Measurements from ENCODE around the gene WWOX. TPM values are rescaled to one million over a fixed set of nuclear protein-coding genes. Genes with fewer than 3 reads are reported as not detected.
A peak's percentile ranks its signal among the peaks of the same experiment; 100 is the strongest.

Gene WWOX
- total RNA-seq, 2 donors from 2014 or later, result 12.6 to 17.2 TPM

- Mint-ChIP-seq H3K36me3 (no peaks in the 10 kb centered on the region), H3K9me3 (peaks cover 5 to 7% of the 10 kb centered on the region in 2 donors), H3K27ac (no peak overlapping the region)
- ATAC-seq (peak; percentile 41 to 66), DNase-seq (ENCODE audit: low spot score in 2 of 2) (no peak)
These were observed 858.1 kb downstream of the WWOX start for GRCh38 chr16:78957317-78958100.

- DNase-seq (ENCODE audit: low spot score in 2 of 2), result no peak
- no peak for ATAC-seq
- Mint-ChIP-seq H3K9me3 (peaks cover 7 to 12% of the 10 kb centered on the region in 2 donors), H3K36me3 (peaks cover 8 to 9% of the 10 kb centered on the region in 2 donors), H3K27ac (no peak overlapping the region)
These were observed 862.0 kb downstream of the WWOX start for GRCh38 chr16:78961464-78961863.

- peak; percentile 56 to 95 for ATAC-seq
- H3K27ac Mint-ChIP-seq, result no peak overlapping the region
- H3K36me3 Mint-ChIP-seq, result peaks cover 8 to 9% of the 10 kb centered on the region in 2 donors
- H3K9me3 Mint-ChIP-seq, result peaks cover 7 to 12% of the 10 kb centered on the region in 2 donors
- DNase-seq (ENCODE audit: low spot score in 2 of 2), result no peak
These were observed 863.0 kb downstream of the WWOX start for GRCh38 chr16:78962457-78962929.

- Mint-ChIP-seq H3K9me3 (peaks cover 7 to 8% of the 10 kb centered on the region in 2 donors), H3K27ac (no peak overlapping the region), H3K36me3 (peaks cover 8 to 9% of the 10 kb centered on the region in 2 donors)
- ATAC-seq (no peak), DNase-seq (ENCODE audit: low spot score in 2 of 2) (no peak)
These were observed 868.5 kb downstream of the WWOX start for GRCh38 chr16:78967948-78968347.

GRCh38 chr16:78969721-78970120, 870.3 kb downstream of the WWOX start:
- DNase-seq (ENCODE audit: low spot score in 2 of 2) (no peak), ATAC-seq (no peak)
- H3K9me3 Mint-ChIP-seq, result peaks cover 0 to 3% of the 10 kb centered on the region in 2 donors
- no peak overlapping the region for H3K27ac Mint-ChIP-seq
- no peaks in the 10 kb centered on the region for H3K36me3 Mint-ChIP-seq

GRCh38 chr16:78970650-78971049, 871.2 kb downstream of the WWOX start:
- Mint-ChIP-seq H3K9me3 (peaks cover 0 to 1% of the 10 kb centered on the region in 2 donors), H3K27ac (no peak overlapping the region), H3K36me3 (no peaks in the 10 kb centered on the region)
- ATAC-seq (no peak), DNase-seq (ENCODE audit: low spot score in 2 of 2) (no peak)

GRCh38 chr16:78972006-78972405, 872.6 kb downstream of the WWOX start:
- Mint-ChIP-seq H3K36me3 (no peaks in the 10 kb centered on the region), H3K27ac (no peak overlapping the region), H3K9me3 (no peaks in the 10 kb centered on the region)
- DNase-seq (ENCODE audit: low spot score in 2 of 2) (no peak), ATAC-seq (no peak)

GRCh38 chr16:78972986-78973385, 873.5 kb downstream of the WWOX start:
- Mint-ChIP-seq H3K36me3 (no peaks in the 10 kb centered on the region), H3K9me3 (no peaks in the 10 kb centered on the region), H3K27ac (no peak overlapping the region)
- ATAC-seq, result no peak
- DNase-seq (ENCODE audit: low spot score in 2 of 2), result no peak

- Mint-ChIP-seq H3K36me3 (no peaks in the 10 kb centered on the region), H3K9me3 (no peaks in the 10 kb centered on the region), H3K27ac (no peak overlapping the region)
- DNase-seq (ENCODE audit: low spot score in 2 of 2) (no peak), ATAC-seq (peak in 1 of 2 donors; percentile 52)
These were observed 876.8 kb downstream of the WWOX start for GRCh38 chr16:78976212-78976611.

- Mint-ChIP-seq H3K36me3 (peaks cover 0 to 8% of the 10 kb centered on the region in 2 donors), H3K9me3 (peaks cover 0 to 7% of the 10 kb centered on the region in 2 donors), H3K27ac (no peak overlapping the region)
- DNase-seq (ENCODE audit: low spot score in 2 of 2) (no peak), ATAC-seq (no peak)
These were observed 881.4 kb downstream of the WWOX start for GRCh38 chr16:78980825-78981224.

GRCh38 chr16:78982096-78982744, 882.8 kb downstream of the WWOX start:
- Mint-ChIP-seq H3K9me3 (peaks cover 0 to 7% of the 10 kb centered on the region in 2 donors), H3K36me3 (peaks cover 0 to 8% of the 10 kb centered on the region in 2 donors), H3K27ac (no peak overlapping the region)
- DNase-seq (ENCODE audit: low spot score in 2 of 2) (no peak), ATAC-seq (no peak)

- ATAC-seq (no peak), DNase-seq (ENCODE audit: low spot score in 2 of 2) (no peak)
- Mint-ChIP-seq H3K36me3 (peaks cover 0 to 8% of the 10 kb centered on the region in 2 donors), H3K9me3 (peaks cover 0 to 7% of the 10 kb centered on the region in 2 donors), H3K27ac (no peak overlapping the region)
These were observed 884.9 kb downstream of the WWOX start for GRCh38 chr16:78984324-78984723.

- no peak for DNase-seq (ENCODE audit: low spot score in 2 of 2)
- Mint-ChIP-seq H3K27ac (no peak overlapping the region), H3K9me3 (peaks cover 0 to 7% of the 10 kb centered on the region in 2 donors), H3K36me3 (peaks cover 0 to 8% of the 10 kb centered on the region in 2 donors)
- no peak for ATAC-seq
These were observed 885.5 kb downstream of the WWOX start for GRCh38 chr16:78984887-78985464.

GRCh38 chr16:78985716-78986605, 886.5 kb downstream of the WWOX start:
- DNase-seq (ENCODE audit: low spot score in 2 of 2), result no peak
- peaks cover 0 to 8% of the 10 kb centered on the region in 2 donors for H3K36me3 Mint-ChIP-seq
- ATAC-seq, result no peak
- H3K27ac Mint-ChIP-seq, result no peak overlapping the region
- H3K9me3 Mint-ChIP-seq, result peaks cover 0 to 7% of the 10 kb centered on the region in 2 donors

GRCh38 chr16:78987666-78988065, 888.2 kb downstream of the WWOX start:
- DNase-seq (ENCODE audit: low spot score in 2 of 2), result no peak
- no peak for ATAC-seq
- H3K27ac Mint-ChIP-seq, result no peak overlapping the region
- H3K9me3 Mint-ChIP-seq, result peaks cover 0 to 7% of the 10 kb centered on the region in 2 donors
- H3K36me3 Mint-ChIP-seq, result peaks cover 0 to 8% of the 10 kb centered on the region in 2 donors

GRCh38 chr16:78988361-78988969, 889.0 kb downstream of the WWOX start:
- Mint-ChIP-seq H3K27ac (no peak overlapping the region), H3K36me3 (peaks cover 0 to under 1% of the 10 kb centered on the region in 2 donors), H3K9me3 (peaks cover 0 to under 1% of the 10 kb centered on the region in 2 donors)
- ATAC-seq, result no peak
- DNase-seq (ENCODE audit: low spot score in 2 of 2), result no peak
